ENCODE measurements around the gene RAP2A.

DNA sequence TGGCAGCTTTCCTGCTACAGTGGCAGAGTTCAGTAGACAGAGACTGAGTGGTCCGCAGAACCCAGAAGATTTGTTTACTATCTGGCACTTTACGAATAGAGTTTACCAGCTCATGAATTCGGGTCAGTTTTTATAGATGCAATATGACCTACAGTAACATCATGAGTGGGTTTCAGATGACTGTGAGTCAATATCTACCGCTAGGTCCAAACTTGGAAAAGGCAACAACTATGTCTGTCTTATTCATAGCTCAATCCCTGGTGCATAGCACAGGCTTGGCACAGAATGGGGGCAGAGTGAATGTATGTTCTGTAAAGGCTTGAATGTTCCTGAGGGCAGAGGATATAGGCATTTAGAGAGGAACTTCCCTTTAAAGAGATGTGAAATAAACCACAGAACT lies 65.2 kb downstream of the RAP2A start:
- no peak for TF ChIP-seq POLR2A (IDR thresholded peaks at IDR 0.05)
- TF ChIP-seq, protein P1, sequence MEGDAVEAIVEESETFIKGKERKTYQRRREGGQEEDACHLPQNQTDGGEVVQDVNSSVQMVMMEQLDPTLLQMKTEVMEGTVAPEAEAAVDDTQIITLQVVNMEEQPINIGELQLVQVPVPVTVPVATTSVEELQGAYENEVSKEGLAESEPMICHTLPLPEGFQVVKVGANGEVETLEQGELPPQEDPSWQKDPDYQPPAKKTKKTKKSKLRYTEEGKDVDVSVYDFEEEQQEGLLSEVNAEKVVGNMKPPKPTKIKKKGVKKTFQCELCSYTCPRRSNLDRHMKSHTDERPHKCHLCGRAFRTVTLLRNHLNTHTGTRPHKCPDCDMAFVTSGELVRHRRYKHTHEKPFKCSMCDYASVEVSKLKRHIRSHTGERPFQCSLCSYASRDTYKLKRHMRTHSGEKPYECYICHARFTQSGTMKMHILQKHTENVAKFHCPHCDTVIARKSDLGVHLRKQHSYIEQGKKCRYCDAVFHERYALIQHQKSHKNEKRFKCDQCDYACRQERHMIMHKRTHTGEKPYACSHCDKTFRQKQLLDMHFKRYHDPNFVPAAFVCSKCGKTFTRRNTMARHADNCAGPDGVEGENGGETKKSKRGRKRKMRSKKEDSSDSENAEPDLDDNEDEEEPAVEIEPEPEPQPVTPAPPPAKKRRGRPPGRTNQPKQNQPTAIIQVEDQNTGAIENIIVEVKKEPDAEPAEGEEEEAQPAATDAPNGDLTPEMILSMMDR (IDR thresholded peaks at IDR 0.05), result no peak
- no peak for TF ChIP-seq EP300 (IDR thresholded peaks at IDR 0.05)
- no peak for TF ChIP-seq POLR2AphosphoS5 (IDR thresholded peaks at IDR 0.05)

Data from suprapubic skin (tissue), 4 donors.